ENCODE measurements around the gene TEC. TPM values are rescaled to one million over a fixed set of nuclear protein-coding genes. Genes with fewer than 3 reads are reported as not detected.

The TEC gene
- total RNA-seq, 1 experiment from 2014 or later = 4.5 TPM

DNA sequence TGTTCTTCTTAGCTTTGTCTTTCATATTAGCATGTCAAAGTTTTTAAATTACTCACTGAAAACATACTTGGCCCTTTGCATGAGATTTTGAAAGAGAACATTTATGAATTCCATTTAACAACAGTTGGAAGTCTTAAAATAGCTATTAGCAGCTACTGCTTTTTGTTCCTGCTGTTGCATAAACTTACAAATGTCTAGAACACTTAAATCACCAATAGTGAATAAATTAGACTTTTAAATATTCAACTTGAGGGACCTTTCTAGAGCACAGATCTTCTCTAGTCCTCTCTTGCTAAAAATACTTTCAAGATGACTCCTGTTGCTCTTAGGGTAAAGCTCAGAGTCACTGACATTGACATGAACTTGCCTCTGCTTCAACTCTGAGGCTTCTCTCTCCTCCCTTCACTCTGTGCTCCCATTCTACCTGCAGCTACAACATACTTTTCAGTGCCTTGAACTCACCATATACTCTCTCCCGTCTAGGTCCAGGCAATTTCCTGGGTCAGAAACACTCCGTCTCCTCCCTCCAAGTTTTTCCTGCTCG lies 119.7 kb downstream of the TEC start:
- no peaks in the 10 kb centered on the region for H3K27me3 ChIP-seq (ENCODE audit: insufficient read depth, low read length)
- intact Hi-C loops (cut with micrococcal nuclease) = no loop called here
- no TSS peak for BruUV-seq (replicated peaks)
- H3K27ac ChIP-seq (ENCODE audit: low read depth, low read length) = no peak overlapping the region
- H3K9me3 ChIP-seq (ENCODE audit: control insufficient read depth in 1 of 2, insufficient read depth in 1 of 2, low read depth in 1 of 2, low read length in 2 of 2) = no peaks in the 10 kb centered on the region
- H2AFZ ChIP-seq (ENCODE audit: low read depth, low read length, poor library complexity, severe bottlenecking) = no peak overlapping the region
- TF ChIP-seq ZFX (IDR thresholded peaks at IDR 0.05) (no peak), EZH2phosphoT487 (IDR thresholded peaks at IDR 0.05; ENCODE audit: borderline replicate concordance) (no peak), FOSL1 (IDR thresholded peaks at IDR 0.05; ENCODE audit: low read depth) (no peak), EZH2 (IDR thresholded peaks at IDR 0.05) (no peak), ZBTB33 (IDR thresholded peaks at IDR 0.05; ENCODE audit: extremely low read depth, insufficient replicate concordance, low read length) (no peak), POLR2AphosphoS5 (IDR thresholded peaks at IDR 0.05; ENCODE audit: low read depth, low read length) (no peak), CBX3 (IDR thresholded peaks at IDR 0.05; ENCODE audit: low read depth) (no peak), YY1 (IDR thresholded peaks at IDR 0.05; ENCODE audit: extremely low read depth, insufficient replicate concordance, low read depth, low read length) (no peak), SIN3A (IDR thresholded peaks at IDR 0.05; ENCODE audit: low read depth) (no peak), ELF1 (IDR thresholded peaks at IDR 0.05; ENCODE audit: borderline replicate concordance, low read depth) (no peak), ZNF274 (IDR thresholded peaks at IDR 0.05; ENCODE audit: low read depth, low read length) (no peak), RAD21 (IDR thresholded peaks at IDR 0.05; ENCODE audit: low read depth) (no peak)
- TF ChIP-seq, protein P1, sequence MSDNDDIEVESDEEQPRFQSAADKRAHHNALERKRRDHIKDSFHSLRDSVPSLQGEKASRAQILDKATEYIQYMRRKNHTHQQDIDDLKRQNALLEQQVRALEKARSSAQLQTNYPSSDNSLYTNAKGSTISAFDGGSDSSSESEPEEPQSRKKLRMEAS (IDR thresholded peaks at IDR 0.05) = no peak
- DNase-seq (ENCODE audit: low read depth, low spot score) (no peak), ATAC-seq (no peak)
- H3K9ac ChIP-seq (ENCODE audit: low read length) = no peak overlapping the region
- H3K79me2 ChIP-seq (ENCODE audit: insufficient read depth, low read length) = no peaks in the 10 kb centered on the region
- H3K4me3 ChIP-seq (replicated peaks in 1 of 2; ENCODE audit: low read depth in 1 of 2, low read length in 2 of 2) = no peak overlapping the region
- H3K9me2 ChIP-seq (ENCODE audit: insufficient read depth) = no peaks in the 10 kb centered on the region
- H3K36me3 ChIP-seq (ENCODE audit: control insufficient read depth in 1 of 2, insufficient read depth in 2 of 2, low read length in 2 of 2) = peaks cover 2 to 3% of the 10 kb centered on the region in 2 experiments; a peak in 2 of 4 replicates
- RAD21 ChIA-PET (ENCODE audit: low non-redundant PET in 1 of 2, low total read pairs in 2 of 2, uncharacterized antibody in 2 of 2, unreplicated experiment in 2 of 2) = no interaction called here
- H3K4me1 ChIP-seq (ENCODE audit: control insufficient read depth in 1 of 2, insufficient read depth in 2 of 2, low read length in 2 of 2) = no peaks in the 10 kb centered on the region
- CTCF ChIA-PET = no interaction called here
- H3K4me2 ChIP-seq (ENCODE audit: low read length) = no peak overlapping the region
- POLR2A ChIA-PET = no interaction called here
- no peaks in the 10 kb centered on the region for H4K20me1 ChIP-seq (ENCODE audit: insufficient read depth)
